WERI-Rb-1 (cell line): Measurements from ENCODE around the gene ERN1.

Experiments used
- DNase-seq: peaks from one replicate; pipeline ENCODE4 v3.0.0-alpha.2; 2020
- H3K27ac ChIP-seq: fragments of 250-450 bp; sonication (Bioruptor Pico); 2 replicates; pipeline ENCODE4 v1.5.1; 2020; ENCODE audit warnings: mild to moderate bottlenecking, moderate library complexity
- H3K27me3 ChIP-seq: fragments of 250-450 bp; sonication (Bioruptor Pico); 2 replicates; pipeline ENCODE4 v1.5.1; 2021; ENCODE audit warnings: mild to moderate bottlenecking, low read depth, moderate library complexity; ENCODE audit not compliant: insufficient read depth, severe bottlenecking
- H3K36me3 ChIP-seq: fragments of 250-450 bp; sonication (Bioruptor Pico); 2 replicates; pipeline ENCODE4 v1.5.1; 2020; ENCODE audit warnings: mild to moderate bottlenecking, moderate library complexity
- H3K4me3 ChIP-seq: 2 replicates; pipeline ENCODE4 v1.5.1; 2011; ENCODE audit warnings: low read depth, mild to moderate bottlenecking, control low read depth, low read length
- H3K9me3 ChIP-seq: fragments of 250-450 bp; sonication (Bioruptor Pico); 2 replicates; pipeline ENCODE4 v1.5.1; 2021; ENCODE audit warnings: mild to moderate bottlenecking, moderate library complexity; ENCODE audit not compliant: severe bottlenecking
- CTCF ChIP-seq: IDR thresholded peaks from 2 replicates; pipeline ENCODE4 v1.5.1; 2011; ENCODE audit warnings: low read depth, mild to moderate bottlenecking, control low read depth, inconsistent platforms, low read length

The ERN1 gene

GRCh38 chr17:64166876-64167275 is 36.9 kb upstream of the ERN1 start:
- Histone ChIP-seq H3K27me3 (no peaks in the 10 kb centered on the region), H3K9me3 (no peaks in the 10 kb centered on the region), H3K36me3 (peaks cover 85% of the 10 kb centered on the region), H3K27ac (no peak overlapping the region), H3K4me3 (no peak overlapping the region)
- no peak for TF ChIP-seq CTCF
- no peak for DNase-seq

- no peaks in the 10 kb centered on the region for H3K9me3 ChIP-seq
- no peak for TF ChIP-seq CTCF
- no peaks in the 10 kb centered on the region for H3K27me3 ChIP-seq
- H3K27ac ChIP-seq: no peak overlapping the region
- H3K36me3 ChIP-seq: peaks cover 86% of the 10 kb centered on the region
- DNase-seq: no peak
- no peak overlapping the region for H3K4me3 ChIP-seq
These were observed 35.4 kb upstream of the ERN1 start for GRCh38 chr17:64165347-64165746.

GRCh38 chr17:64164596-64165285 is 34.8 kb upstream of the ERN1 start:
- peaks cover 87% of the 10 kb centered on the region for H3K36me3 ChIP-seq
- no peak for DNase-seq
- H3K27ac ChIP-seq: no peak overlapping the region
- TF ChIP-seq CTCF: no peak
- no peaks in the 10 kb centered on the region for H3K9me3 ChIP-seq
- no peak overlapping the region for H3K4me3 ChIP-seq
- no peaks in the 10 kb centered on the region for H3K27me3 ChIP-seq

- no peaks in the 10 kb centered on the region for H3K9me3 ChIP-seq
- no peak for DNase-seq
- H3K36me3 ChIP-seq: peaks cover 88% of the 10 kb centered on the region
- no peak for TF ChIP-seq CTCF
- H3K4me3 ChIP-seq: no peak overlapping the region
- no peaks in the 10 kb centered on the region for H3K27me3 ChIP-seq
- H3K27ac ChIP-seq: no peak overlapping the region
These were observed 33.5 kb upstream of the ERN1 start for GRCh38 chr17:64163468-64163867.

- H3K27ac ChIP-seq: no peak overlapping the region
- H3K4me3 ChIP-seq: no peak overlapping the region
- H3K9me3 ChIP-seq: no peaks in the 10 kb centered on the region
- no peak for TF ChIP-seq CTCF
- H3K27me3 ChIP-seq: no peaks in the 10 kb centered on the region
- H3K36me3 ChIP-seq: peaks cover 88% of the 10 kb centered on the region
- DNase-seq: no peak
These were observed 32.6 kb upstream of the ERN1 start for GRCh38 chr17:64162554-64162953.
